CD4-positive, alpha-beta T cell treated with Interleukin-15 for 1 hour (primary cell): ENCODE data around the gene TMEM222.

Source experiments
- DNase-seq: peaks from one replicate; pipeline ENCODE4 v3.0.0-alpha.2; 2020

TMEM222 gene

DNA sequence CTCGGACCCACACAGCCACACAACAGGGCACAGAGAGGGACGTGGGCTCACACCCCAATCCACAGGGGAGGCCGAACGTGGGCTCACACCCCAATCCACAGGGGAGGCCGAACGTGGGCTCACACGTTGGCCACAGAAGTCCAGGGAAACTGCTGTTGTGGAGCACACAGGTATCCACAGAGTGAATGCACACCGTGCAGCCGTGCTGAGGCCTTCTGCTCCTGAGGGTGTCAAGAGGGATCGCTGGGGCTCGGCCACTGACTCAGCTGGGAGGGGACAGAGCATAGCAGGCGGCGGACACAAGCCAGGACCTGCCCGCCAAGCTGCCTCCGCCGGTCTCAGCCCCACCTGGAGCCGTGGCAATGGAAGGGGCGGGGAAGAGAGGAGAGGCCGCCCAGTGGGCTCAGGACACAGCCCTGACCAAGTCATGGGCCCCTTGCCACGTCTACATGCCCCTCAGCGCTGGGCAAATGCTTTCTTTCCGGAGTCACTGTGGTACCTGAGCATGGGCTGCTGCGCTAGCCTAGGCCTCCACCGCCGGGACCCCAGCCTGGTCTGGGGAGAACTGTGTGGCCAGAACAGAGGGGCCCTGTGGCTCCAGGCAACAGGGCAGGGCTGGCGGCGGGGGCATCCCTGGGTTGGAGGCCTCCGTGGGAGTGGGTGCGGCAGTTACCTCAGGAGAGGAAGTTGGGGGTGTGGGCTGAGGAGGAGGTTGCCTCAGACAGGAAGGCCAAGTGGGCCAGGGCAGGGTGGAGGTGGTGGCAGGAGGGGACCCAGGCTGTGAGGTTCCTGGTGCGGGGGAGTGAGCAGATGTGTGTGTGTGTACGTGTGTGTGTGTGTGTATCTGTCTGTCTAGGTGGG lies 21.0 kb downstream of the TMEM222 start:
- peak; percentile 85 for DNase-seq

DNA sequence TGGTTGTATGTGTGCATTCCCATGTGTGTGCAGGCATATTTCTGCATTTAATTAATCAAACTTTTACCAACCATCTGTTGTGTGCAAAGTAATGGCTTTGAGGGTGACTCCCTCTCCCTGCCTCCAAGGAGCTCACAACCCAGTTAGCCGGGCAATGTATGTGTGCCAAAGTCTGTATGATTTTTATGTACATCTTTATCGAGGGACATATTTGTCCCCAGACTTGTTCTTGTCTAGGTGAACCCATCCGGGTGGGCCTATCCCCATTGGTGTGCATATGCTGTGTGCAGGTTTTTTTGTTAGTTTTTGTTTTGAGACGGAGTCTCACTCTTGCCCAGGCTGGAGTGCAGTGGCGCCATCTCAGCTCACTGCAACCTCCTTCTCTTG lies 21.7 kb downstream of the TMEM222 start:
- no peak for DNase-seq

DNA sequence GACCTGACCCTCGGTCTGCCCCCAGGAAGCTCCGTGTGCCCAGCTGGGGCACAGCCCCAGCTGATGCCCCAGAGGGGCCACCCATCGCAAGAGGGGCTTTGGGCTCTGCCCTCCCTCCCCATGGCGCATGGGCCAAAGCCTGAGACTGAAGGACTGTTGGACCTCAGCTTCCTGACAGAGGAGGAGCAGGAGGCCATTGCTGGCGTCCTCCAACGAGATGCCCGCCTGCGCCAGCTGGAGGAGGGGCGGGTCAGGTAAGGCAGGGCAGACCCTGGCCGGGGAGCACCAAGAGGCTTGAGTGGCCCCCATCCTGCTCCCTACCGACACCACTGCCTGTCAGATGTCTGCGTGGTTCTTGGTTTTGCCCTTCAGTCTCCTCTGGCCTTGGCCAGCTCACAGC lies 23.3 kb downstream of the TMEM222 start:
- no peak for DNase-seq

DNA sequence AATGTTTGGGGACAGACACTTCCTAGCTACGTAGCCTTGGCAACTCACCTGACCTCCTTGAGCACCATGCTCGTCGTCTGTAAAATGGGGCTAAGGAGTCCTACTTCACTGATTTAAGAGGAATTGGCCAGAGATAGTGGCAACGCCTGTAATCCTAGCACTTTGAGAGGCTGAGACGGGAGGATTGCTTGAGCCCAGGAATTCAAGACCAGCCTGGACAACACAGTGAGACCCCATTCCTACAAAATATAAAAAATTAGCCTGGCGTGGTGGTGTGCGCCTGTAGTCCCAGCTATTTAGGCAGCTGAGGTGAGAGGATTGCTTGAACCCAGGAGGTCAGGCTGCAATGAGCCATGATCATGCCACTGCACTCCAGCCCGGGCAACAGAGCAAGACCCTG lies 24.4 kb downstream of the TMEM222 start:
- no peak for DNase-seq

DNA sequence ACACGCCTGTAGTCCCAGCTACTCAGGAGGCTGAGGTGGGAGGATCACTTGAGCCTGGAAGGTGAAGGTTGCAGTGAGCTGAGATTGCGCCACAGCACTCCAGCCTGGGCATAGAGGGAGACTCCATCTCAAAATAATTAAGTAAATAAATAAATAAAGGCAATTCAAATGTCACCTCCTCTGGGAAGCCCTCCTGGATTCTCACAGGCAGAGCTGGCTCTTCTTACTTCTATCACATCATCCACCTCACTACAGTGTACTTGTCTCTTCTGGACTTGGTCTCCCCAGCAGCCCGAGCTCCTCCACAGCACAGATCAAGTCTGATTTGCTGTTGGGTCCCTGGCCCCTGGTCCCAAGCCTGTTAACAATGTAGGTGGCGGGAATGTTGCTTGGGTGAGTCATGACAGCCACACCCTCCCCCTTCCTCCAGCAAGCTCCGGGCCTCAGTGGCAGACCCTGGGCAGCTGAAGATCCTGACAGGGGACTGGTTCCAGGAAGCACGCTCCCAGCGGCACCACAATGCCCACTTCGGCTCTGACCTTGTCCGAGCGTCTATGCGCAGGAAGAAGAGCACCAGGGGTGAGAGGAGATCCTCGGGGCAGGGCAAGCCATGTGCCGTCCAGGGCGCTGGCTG lies 25.1 kb downstream of the TMEM222 start:
- DNase-seq, result no peak

DNA sequence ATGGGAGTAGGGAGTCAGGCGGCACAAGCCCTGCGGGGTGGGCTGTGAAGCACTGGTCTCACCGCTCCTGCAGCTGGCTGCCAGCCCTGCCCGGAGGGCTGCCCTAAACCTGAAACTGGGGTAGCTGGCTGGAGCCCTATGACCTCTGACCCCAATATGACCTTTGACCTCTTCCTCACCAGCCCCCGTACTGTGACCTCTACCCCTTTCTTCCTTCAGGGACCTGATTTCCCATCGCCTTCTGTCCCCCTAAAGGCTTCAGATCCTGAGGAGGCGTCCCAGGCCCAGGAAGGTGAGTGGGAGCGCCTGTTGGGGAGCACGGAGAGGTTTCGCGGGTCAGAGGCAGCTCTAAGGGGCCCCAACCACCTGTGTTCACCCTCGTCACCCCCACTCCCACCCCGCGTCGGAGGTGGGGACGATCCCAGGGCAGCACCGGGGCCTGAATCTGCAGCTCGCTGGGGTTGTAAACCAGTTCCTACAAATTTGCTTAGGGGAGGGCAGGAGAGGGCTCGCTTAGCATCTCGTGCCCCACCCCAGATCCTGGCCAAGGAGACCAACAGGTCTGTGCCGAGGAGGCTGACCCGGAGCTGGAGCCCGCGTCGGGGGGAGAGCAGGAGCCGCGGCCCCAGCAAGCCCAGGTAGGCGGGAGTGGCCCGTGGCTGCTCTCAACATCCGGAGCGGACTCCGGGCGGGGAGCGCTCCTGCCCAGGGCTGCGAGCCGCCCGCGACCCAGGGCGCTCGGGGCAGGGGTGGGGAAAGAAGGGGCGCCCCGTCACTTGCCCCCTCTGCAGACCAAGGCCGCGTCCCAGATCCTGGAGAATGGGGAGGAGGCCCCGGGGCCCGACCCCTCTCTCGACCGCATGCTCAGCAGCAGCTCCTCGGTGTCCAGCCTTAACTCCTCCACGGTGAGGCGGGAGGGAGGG lies 27.2 kb downstream of the TMEM222 start:
- no peak for DNase-seq

DNA sequence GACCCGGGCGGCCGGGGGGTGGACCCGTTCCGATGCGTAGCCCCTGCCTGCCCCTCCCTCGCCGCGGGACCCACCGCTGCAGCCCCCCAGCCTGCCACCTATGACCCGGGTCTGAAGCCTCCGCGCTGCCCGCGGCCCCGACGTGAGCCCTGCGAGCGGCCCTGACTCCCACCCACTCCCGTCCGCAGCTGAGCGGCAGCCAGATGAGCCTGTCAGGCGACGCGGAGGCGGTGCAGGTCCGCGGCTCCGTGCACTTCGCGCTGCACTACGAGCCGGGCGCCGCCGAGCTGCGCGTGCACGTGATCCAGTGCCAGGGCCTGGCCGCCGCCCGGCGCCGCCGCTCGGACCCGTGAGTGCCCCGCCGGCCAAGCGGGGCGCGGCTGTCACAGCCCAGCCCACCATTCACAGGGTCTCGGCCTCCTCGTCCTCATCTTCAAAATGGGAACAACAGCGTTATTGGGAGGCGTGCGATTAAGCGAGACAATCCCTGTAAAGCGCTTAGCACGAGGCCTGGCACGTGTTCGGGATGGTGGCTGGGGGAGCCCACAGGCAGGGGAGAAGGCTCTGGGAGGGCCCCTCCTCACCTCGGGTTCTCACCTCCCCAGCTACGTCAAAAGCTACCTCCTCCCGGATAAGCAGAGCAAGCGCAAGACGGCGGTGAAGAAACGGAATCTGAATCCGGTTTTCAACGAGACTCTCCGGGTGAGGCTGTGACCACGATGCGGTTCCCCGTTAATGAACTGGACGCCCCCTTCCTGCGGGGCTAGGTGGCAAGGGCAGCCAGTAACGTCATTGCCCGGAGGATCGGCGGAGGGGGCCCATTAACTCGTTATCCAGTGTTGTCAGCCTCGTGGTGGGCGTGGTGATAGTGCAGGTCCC lies 28.1 kb downstream of the TMEM222 start:
- DNase-seq, result no peak

DNA sequence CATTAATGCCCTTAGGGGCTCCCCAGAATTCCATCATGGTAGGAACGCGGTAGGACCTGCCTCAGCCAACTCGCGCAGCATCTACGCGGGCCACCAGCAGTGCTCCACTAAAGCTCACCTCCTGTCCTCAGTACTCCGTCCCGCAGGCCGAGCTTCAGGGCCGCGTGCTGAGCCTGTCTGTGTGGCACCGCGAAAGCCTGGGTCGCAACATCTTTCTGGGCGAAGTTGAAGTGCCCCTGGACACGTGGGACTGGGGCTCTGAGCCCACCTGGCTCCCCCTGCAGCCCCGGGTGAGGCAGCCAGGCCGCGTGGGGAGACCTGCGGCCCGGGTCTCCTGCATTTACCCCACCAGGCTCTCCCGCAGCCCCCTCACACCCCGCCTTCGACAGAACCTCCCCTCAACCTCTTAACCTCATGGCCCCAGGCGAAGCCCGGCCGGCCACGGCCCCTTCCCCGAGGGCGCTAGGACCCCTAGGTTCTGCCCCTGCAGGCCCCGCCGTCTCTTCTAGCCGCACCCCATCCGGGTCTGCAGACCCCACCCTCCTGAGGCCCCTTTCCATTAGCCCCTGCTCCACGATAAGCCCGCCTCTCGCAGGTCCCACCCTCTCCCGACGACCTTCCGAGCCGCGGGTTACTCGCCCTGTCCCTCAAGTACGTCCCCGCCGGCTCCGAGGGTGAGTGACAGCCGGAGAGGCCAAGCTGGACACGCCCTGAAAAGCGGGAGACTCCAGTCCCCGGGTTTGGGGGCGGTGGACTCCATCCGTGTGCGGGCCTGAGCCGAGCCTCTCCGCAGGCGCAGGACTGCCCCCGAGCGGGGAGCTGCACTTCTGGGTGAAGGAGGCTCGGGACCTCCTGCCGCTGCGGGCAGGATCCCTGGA lies 28.9 kb downstream of the TMEM222 start:
- DNase-seq, result no peak

DNA sequence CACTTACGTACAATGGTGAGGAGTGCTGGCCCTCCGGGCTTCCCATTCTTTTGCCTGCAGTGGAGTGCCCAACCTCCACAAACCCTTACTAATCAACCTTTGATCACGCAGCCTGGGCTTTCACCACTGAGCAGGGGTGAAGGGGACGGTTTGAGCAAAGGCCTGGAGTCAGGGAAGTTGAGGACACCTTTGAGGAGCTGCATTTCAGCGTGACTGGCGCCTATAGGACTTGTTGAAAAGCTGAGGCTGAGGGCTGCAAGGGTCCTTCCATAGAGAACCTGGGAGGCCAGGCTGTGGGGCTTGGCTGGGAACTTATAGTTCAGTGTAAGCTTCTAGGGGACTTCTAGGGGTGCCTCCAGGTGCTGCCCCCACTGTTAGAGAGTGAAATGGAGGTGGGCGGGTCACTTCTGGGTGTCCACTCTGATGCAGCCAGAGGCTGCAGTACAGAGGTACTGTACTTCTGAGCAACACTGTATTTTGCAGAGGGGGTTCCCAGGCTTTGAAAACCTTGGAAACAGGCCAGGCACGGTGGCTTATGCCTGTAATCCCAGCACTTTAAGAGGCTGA lies 29.7 kb downstream of the TMEM222 start:
- no peak for DNase-seq

DNA sequence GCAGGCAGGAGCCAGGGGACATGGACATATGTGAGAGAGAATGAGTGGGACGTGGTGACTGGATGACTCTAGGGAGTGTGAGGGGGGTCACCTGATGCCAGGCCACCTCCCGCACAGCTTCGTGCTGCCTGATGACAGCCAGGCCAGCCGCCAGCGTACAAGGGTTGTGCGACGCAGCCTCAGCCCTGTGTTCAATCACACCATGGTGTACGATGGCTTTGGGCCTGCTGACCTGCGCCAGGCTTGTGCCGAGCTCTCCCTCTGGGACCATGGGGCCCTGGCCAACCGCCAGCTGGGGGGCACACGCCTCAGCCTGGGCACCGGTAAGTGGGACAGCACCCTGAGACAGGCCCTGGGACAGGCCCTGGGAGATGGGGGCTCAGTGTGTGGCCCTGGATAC lies 31.2 kb downstream of the TMEM222 start:
- DNase-seq, result no peak

DNA sequence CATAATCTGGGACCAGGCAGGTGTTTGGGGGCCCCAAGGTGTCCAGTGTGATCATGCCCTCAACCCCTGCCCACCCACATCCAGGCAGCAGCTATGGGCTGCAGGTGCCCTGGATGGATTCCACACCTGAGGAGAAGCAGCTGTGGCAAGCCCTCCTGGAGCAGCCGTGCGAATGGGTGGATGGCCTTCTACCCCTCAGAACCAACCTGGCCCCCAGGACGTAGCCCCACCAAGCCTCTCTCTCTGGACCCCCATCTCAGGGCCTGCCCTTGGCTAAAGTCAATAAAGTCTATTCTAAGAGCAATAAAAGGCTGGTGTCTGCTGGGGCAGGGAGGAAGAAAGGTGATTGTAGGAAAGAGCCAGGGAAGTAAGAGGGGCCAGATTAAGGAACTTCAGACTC lies 31.7 kb downstream of the TMEM222 start:
- no peak for DNase-seq

DNA sequence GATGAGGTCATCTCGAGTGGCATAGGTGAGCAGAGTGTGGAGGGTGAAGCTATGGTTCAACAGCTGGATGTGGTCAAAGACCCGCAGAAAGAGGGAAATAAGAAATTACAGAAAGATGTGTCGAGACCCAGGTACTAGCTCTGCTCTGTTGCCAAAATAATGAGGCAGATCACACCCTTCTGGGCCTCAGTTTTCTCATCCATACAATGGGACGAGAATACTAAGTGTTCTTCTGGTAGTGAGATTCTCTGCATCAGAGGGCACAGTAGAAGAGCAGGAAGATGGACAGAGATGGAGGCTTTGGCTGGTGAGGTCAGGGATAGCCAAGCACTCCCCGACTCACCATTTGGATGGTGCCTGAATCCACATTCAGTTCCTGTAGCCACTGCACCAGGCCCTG lies 33.7 kb downstream of the TMEM222 start:
- DNase-seq, result no peak

DNA sequence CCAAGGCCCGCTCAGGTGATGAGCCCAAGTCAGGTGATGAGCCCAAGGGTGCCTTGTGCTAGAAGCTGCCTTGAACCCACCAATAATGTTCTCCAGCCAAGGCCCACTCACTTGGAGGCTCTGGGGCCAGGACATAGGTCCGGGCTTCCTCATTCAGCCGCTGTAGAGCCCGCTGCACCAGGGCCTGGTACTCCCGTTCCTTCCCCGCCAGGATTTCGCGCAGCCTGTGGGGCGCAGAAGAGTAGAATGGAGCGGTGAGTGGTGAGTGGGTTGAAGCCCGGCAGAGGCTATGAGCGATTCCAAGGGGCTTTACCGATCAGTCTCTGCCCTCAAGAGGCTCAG lies 34.3 kb downstream of the TMEM222 start:
- DNase-seq, result no peak

DNA sequence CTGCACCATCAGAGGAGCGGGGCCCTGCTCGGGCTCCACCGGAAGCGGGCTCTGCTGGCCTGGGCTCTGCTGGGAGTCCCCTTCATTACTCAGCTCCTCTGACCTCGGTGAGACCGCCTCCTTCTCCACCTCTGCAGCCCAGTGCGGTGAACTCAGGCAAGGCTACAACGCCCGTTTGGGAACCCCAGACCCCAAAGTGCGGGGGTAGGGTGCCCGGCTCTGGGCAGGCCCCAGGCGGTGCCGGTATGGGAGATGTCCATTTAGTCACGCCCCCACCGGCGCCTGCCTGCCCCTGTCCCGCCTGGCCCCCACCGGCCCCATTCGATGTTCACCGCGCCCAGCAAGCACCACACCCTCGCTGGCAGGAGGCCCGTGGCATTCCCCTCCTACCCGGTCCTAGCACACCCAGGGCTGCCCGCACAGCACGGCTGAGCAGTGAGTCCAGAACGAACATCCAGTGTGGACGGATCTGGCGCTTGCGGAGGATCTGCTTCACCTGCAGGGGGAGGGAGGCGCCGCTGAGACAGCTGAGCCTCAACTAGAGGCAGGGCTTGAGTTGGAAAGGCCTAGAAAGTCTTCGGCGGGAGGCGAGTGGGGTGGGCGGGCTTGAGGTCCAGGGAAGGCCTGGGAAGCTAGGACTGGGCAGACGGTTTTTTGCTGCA lies 34.8 kb downstream of the TMEM222 start:
- DNase-seq, result peak; percentile 35

DNA sequence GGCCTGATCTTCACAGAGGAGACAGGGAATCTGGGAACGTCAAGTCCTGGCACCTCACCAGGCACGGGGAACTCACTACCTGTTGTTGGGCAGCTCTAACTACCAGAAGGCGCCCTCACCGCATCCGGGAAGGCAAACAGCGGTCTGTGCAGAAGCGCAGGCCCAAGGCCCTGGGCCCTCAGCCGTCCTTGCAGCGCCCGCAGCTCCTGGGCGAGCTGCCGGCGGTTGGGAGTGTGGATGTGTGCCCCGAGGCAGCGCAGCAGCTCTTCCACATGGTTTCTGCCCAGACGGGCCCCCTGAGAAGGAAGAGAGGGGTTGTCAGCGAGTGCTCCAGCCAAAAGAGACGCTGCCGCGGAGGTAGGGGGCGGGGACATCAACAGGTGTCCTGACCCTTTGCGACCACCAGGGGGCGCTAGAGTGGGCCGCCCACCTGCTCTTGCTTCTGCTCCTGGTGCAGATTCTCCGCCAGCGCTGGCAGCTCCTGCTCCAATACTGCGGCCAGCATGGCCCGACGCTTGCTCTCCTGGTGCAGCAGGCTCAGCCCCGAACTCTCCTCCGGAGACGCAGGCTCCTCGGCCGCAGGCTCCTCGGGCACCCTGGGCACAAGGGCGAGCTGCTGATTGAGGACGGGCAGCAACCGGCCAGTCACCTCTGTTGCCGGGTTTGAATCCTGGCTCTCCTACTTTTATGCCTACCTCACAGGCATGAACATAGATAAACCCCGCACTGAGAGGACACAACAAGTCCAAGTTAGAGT lies 35.5 kb downstream of the TMEM222 start:
- peak; percentile 83 for DNase-seq

DNA sequence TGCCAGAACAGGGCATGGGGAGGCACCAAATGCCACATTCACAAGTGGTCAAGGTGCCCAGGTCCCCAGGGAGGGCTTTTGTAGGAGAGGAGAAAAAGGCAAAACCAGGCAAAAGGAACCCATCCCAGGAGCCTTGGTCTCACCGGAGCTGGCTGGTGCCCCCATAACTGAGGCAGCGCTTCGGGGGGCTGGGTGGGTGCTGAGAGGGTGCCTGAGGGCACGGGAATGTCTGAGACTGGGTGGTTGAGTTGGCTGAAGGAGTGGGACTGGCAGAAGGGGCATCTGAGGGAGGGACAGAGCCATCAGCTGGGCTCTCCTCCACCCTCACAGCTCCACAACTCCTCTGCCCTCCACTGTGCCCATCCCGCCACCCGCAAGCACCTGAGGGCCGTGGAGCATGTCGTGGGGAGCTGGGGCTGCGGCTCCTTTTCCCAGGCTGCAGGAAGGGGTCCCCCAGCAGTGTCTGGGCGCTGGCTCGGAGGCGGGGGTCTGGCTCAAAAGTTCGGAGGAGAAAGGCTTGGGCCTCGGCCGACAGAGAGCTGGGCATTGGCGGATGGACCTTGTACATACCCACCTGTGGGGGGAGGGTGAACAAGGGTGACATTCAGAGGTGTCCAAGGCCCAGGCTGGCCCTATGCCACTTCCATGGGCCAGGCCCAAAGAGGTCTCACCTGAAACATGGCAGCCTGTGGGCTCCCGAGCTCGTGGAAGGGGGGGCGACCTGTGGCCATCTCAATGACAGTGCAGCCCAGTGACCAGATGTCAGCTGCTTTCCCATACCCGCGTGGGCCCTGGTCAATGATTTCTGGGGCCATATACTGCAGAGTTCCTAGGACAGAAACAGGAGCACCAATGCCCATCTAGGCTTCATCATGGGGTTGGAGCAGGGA lies 36.3 kb downstream of the TMEM222 start:
- no peak for DNase-seq

DNA sequence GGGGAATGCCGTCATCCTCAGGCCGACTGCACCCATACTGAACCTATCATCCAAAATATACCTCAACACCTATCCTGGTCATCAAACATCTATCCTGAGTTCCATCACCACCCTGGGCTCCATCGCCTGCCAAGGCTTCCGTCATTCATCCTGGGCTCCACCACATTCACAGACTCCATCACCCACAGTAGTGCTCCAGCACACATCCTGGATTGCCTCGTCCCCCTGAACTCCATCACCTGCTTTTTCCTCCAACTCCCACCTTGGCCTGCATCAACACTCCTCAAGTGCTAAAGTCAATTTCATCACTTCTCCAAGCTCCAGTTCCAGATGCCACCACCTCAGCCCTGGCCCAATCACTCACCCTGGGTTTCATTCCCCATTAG lies 37.0 kb downstream of the TMEM222 start:
- DNase-seq, result no peak

DNA sequence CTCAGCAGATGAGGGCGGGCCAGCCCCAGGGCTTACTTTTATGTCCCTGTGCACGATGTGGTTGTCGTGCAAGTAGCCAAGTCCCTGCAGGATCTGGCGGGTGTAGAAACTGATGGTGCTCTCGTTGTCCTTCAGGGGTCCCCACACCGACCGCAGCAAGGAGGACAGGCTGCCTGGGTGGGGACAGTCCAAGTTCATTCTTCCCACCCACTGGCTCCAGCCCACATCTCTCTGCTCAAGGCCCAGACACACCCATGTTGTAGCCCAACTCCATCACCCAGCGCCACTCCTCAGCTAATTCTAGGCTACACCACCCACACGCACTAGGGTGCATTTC lies 37.8 kb downstream of the TMEM222 start:
- DNase-seq, result no peak
